Stimulated activated CD4-positive, alpha-beta T cell treated with anti-CD3 and anti-CD28 coated beads, TNF-alpha, amount 100 ng/mL, for 24 hours (primary cell): ENCODE data around the gene FAM3B.

Experiments used
- DNase-seq, 3 experiments: peaks; one replicate each; pipeline ENCODE4 v3.0.0-alpha.2; 2020; ENCODE audit warnings: low read depth in 3 of 3

FAM3B gene

GRCh38 chr21:41319273-41319672 is 2.7 kb downstream of the FAM3B start:
- DNase-seq, result no peak

- peak in 1 of 3 experiments; percentile 7 for DNase-seq
These were observed 4.8 kb downstream of the FAM3B start for GRCh38 chr21:41321211-41321907.

- DNase-seq, result no peak
These were observed 5.4 kb downstream of the FAM3B start for GRCh38 chr21:41321908-41322495.

- DNase-seq, result no peak
These were observed 6.1 kb downstream of the FAM3B start for GRCh38 chr21:41322496-41323382.

- DNase-seq, result no peak
These were observed 8.7 kb downstream of the FAM3B start for GRCh38 chr21:41325138-41325912.

- no peak for DNase-seq
These were observed 9.9 kb downstream of the FAM3B start for GRCh38 chr21:41326414-41327080.

- DNase-seq, result no peak
These were observed 11.2 kb downstream of the FAM3B start for GRCh38 chr21:41327753-41328152.

- DNase-seq, result no peak
These were observed 12.3 kb downstream of the FAM3B start for GRCh38 chr21:41328660-41329607.

- DNase-seq, result no peak
These were observed 17.2 kb downstream of the FAM3B start for GRCh38 chr21:41333752-41334151.

- no peak for DNase-seq
These were observed 20.9 kb downstream of the FAM3B start for GRCh38 chr21:41337515-41337914.

- no peak for DNase-seq
These were observed 21.9 kb downstream of the FAM3B start for GRCh38 chr21:41338455-41338854.

GRCh38 chr21:41342035-41342434 is 25.4 kb downstream of the FAM3B start:
- no peak for DNase-seq

- DNase-seq, result no peak
These were observed 27.5 kb downstream of the FAM3B start for GRCh38 chr21:41344146-41344545.

- no peak for DNase-seq
These were observed 28.8 kb downstream of the FAM3B start for GRCh38 chr21:41345356-41345755.

GRCh38 chr21:41345934-41346685 is 29.5 kb downstream of the FAM3B start:
- DNase-seq, result no peak

- no peak for DNase-seq
These were observed 30.2 kb downstream of the FAM3B start for GRCh38 chr21:41346758-41347157.

- no peak for DNase-seq
These were observed 31.8 kb downstream of the FAM3B start for GRCh38 chr21:41348434-41348833.

- no peak for DNase-seq
These were observed 32.5 kb downstream of the FAM3B start for GRCh38 chr21:41349126-41349525.

GRCh38 chr21:41349619-41350390 is 33.2 kb downstream of the FAM3B start:
- DNase-seq, result no peak
